Prostate gland (tissue), 2 donors: Measurements from ENCODE around the gene MAP4K5.

Experiments used
- POLR2A ChIP-seq: fragments of 450-650 bp; IDR thresholded peaks from one replicate; pipeline ENCODE4 v1.6.1; 2016; ENCODE audit warnings: antibody characterized with exemption, mild to moderate bottlenecking
- TF ChIP-seq, protein P1 (sequence below), 4 experiments: fragments of 200-600 bp in 2 of 4; fragments of 450-650 bp in 2 of 4; sonication (generic) in 2 of 4; IDR thresholded peaks; 1 replicate in 3 of 4; 2 replicates in 1 of 4; pipeline ENCODE4 v1.5.1; 2016 to 2019; ENCODE audit warnings: antibody characterized with exemption in 4 of 4, mild to moderate bottlenecking in 2 of 4, moderate library complexity in 2 of 4

DNA sequence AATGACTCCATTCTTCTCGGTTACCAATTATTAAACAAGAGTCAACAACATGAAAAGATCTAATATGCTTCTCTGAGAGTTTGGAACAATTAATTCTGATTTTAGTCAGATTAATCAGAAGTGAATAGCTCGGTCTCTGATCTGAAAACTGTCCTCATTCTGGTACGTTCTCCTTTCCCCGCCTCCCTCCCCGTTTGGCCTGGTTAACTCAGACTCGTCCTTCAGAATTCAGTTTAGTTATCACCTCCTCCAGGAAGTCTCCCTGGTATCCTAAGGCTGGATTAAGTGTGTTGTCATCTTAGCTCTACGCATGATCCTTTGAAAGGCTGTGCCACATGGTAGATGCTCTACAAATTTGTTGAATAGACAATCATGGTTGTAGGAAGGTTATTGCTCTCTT is 22.2 kb downstream of the MAP4K5 start:
- TF ChIP-seq, protein P1, sequence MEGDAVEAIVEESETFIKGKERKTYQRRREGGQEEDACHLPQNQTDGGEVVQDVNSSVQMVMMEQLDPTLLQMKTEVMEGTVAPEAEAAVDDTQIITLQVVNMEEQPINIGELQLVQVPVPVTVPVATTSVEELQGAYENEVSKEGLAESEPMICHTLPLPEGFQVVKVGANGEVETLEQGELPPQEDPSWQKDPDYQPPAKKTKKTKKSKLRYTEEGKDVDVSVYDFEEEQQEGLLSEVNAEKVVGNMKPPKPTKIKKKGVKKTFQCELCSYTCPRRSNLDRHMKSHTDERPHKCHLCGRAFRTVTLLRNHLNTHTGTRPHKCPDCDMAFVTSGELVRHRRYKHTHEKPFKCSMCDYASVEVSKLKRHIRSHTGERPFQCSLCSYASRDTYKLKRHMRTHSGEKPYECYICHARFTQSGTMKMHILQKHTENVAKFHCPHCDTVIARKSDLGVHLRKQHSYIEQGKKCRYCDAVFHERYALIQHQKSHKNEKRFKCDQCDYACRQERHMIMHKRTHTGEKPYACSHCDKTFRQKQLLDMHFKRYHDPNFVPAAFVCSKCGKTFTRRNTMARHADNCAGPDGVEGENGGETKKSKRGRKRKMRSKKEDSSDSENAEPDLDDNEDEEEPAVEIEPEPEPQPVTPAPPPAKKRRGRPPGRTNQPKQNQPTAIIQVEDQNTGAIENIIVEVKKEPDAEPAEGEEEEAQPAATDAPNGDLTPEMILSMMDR (IDR thresholded peaks at IDR 0.05): no peak
- no peak for TF ChIP-seq POLR2A
